A172 (cell line): ENCODE results near the gene ESR1. TPM values are rescaled to one million over a fixed set of nuclear protein-coding genes. Genes with fewer than 3 reads are reported as not detected.
A peak's percentile ranks its signal among the peaks of the same experiment; 100 is the strongest.
"Not testable (repeated sequence)": the region's sequence is repeated elsewhere in the genome, so short reads cannot be mapped to it uniquely, and the experiment has no call there.

Source experiments
- DNase-seq: peaks from one replicate; pipeline ENCODE4 v3.0.0-alpha.2; 2015; ENCODE audit warnings: low spot score
- total RNA-seq: library from RNA; depleted of rRNA; stranded (reverse); fragments of >200 nt; shearing (Covaris generic); gene quantifications from 2 replicates; pipeline ENCODE4 v1.2.3, GENCODE V29; 2014

ESR1 gene
- total RNA-seq, 1 experiment from 2014 or later = not detected

GRCh38 chr6:152053332-152053731, 245.8 kb downstream of the ESR1 start:
- no peak for DNase-seq

GRCh38 chr6:152054441-152054840, 247.0 kb downstream of the ESR1 start:
- DNase-seq = peak; percentile 57

- DNase-seq = no peak
These were observed 248.0 kb downstream of the ESR1 start for GRCh38 chr6:152055517-152055916.

- DNase-seq = no peak
These were observed 250.5 kb downstream of the ESR1 start for GRCh38 chr6:152057832-152058498.

- no peak for DNase-seq
These were observed 252.4 kb downstream of the ESR1 start for GRCh38 chr6:152059909-152060308.

GRCh38 chr6:152062476-152062875, 255.0 kb downstream of the ESR1 start:
- no peak for DNase-seq

- DNase-seq = no peak
These were observed 255.9 kb downstream of the ESR1 start for GRCh38 chr6:152063170-152063921.

GRCh38 chr6:152068622-152069261, 261.3 kb downstream of the ESR1 start:
- no peak for DNase-seq

GRCh38 chr6:152070556-152070955, 263.1 kb downstream of the ESR1 start:
- DNase-seq = no peak

GRCh38 chr6:152071318-152071717, 263.8 kb downstream of the ESR1 start:
- no peak for DNase-seq

- DNase-seq = no peak
These were observed 264.4 kb downstream of the ESR1 start for GRCh38 chr6:152071843-152072242.

- DNase-seq = not testable (repeated sequence)
These were observed 268.8 kb downstream of the ESR1 start for GRCh38 chr6:152076242-152076641.

- DNase-seq = no peak
These were observed 270.5 kb downstream of the ESR1 start for GRCh38 chr6:152078001-152078400.

GRCh38 chr6:152078804-152079203, 271.3 kb downstream of the ESR1 start:
- no peak for DNase-seq

GRCh38 chr6:152085451-152085921, 278.0 kb downstream of the ESR1 start:
- DNase-seq = peak; percentile 80

- no peak for DNase-seq
These were observed 278.9 kb downstream of the ESR1 start for GRCh38 chr6:152086223-152086873.

GRCh38 chr6:152087096-152087495, 279.6 kb downstream of the ESR1 start:
- peak; percentile 48 for DNase-seq

GRCh38 chr6:152087701-152088100, 280.2 kb downstream of the ESR1 start:
- DNase-seq = peak; percentile 36

- peak; percentile 75 for DNase-seq
These were observed 282.5 kb downstream of the ESR1 start for GRCh38 chr6:152089992-152090391.

GRCh38 chr6:152091201-152091600, 283.7 kb downstream of the ESR1 start:
- DNase-seq = no peak

GRCh38 chr6:152091851-152092341, 284.4 kb downstream of the ESR1 start:
- peak; percentile 35 for DNase-seq

- no peak for DNase-seq
These were observed 286.2 kb downstream of the ESR1 start for GRCh38 chr6:152093711-152094110.
